A549 treated with AZD9567 at 1 μM for 4 hours (cell line): ENCODE measurements around the gene DEFB108B. TPM values are rescaled to one million over a fixed set of nuclear protein-coding genes. Genes with fewer than 3 reads are reported as not detected.

Experiments
- total RNA-seq: library from RNA; stranded (reverse); fragments of 200-300 nt; extraction: Qiagen RNA extraction; gene quantifications from 5 replicates; pipeline ENCODE4 v1.2.3, GENCODE V29; 2022; ENCODE audit not compliant: insufficient read depth

Gene DEFB108B
- total RNA-seq, result not detected in 5 replicates

DNA sequence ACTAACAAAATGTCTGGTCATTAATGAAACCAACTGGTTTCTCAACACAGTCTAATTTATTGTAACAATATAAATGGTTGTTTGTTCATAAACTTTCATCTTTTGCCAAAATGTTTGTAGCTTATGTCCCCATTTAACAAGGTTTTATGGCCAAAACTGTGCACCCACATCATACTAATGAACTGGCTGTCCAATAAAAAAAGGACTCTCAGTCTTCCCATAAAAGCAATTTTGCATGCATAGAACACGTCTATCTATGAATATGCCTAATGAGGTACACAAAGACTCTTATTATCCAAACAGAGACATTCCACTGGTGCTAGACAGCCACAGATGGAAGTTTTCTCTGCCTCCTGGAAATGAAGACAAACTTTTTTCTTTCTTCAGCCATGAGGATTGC lies at the start of gene DEFB108B:
TSS of gene DEFB108B (plus strand) at position 390 of the 400 bp plus-strand sequence. CDS start at position 390, 0 bp downstream.

DNA sequence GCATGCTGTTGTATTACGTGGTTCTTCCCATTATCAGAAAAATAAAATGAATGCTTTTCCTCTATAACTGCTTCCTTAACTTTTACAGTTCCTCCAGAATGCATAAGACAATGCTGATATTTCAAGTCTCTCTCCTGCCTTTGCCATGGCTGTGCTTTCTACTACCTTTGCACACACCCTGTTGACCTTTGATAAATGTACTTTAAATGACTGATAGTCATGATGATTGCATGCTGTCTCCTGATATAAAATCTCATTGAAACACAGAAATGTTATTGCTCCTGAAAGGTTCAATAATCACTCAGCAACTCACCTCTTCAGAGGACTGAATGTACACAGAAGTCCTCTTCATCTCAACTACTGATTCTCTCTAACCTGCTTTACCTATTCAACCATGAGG lies 45.1 kb downstream of the DEFB108B start, which contains the start of gene DEFB131B:
TSS of gene DEFB131B (plus strand) at position 395 of the 400 bp plus-strand sequence. CDS start at position 395, 0 bp downstream.

Other genes starting within 250 kb of the DEFB108B start
- not detected in 5 replicates for gene DEFB131B, start 45.3 kb downstream of the DEFB108B start, total RNA-seq
- gene XNDC1N, start 95.4 kb downstream of the DEFB108B start, total RNA-seq, result 2.4 to 4.9 TPM (median 2.7 TPM) in 5 replicates
- 43.5 to 46.1 TPM (median 44.4 TPM) in 5 replicates for gene RNF121, start 95.8 kb downstream of the DEFB108B start, total RNA-seq
- 1.6 to 4.3 TPM (median 4.0 TPM) in 5 replicates for gene IL18BP, start 165.7 kb downstream of the DEFB108B start, total RNA-seq
- gene NUMA1, start 247.3 kb downstream of the DEFB108B start, total RNA-seq, result 49.9 to 69.2 TPM (median 65.1 TPM) in 5 replicates
- gene LRRC51, start 247.7 kb downstream of the DEFB108B start, total RNA-seq, result 7.8 to 9.8 TPM (median 9.3 TPM) in 5 replicates